ENCODE results near the gene DGKI.

- TF ChIP-seq CTCF (IDR thresholded peaks at IDR 0.05) (no peak), POLR2A (IDR thresholded peaks at IDR 0.05) (no peak), POLR2AphosphoS5 (IDR thresholded peaks at IDR 0.05) (no peak)
These were observed 479.8 kb downstream of the DGKI start for GRCh38 chr7:137366995-137367394.

Measured in stomach (tissue), 4 donors.